Loucy (cell line): Measurements from ENCODE around the gene ANO8.

Experiments
- CTCF ChIP-seq: fragments of 200-600 bp; sonication (generic); conservative IDR thresholded peaks from 2 replicates; pipeline ENCODE4 v1.5.1; 2014; ENCODE audit warnings: mild to moderate bottlenecking, antibody characterized with exemption, low read length
- EZH2phosphoT487 ChIP-seq: fragments of 200-600 bp; IDR thresholded peaks from 2 replicates; pipeline ENCODE4 v1.6.1; 2018; ENCODE audit warnings: antibody characterized with exemption, mild to moderate bottlenecking, moderate library complexity, borderline replicate concordance

- TF ChIP-seq CTCF (no peak), EZH2phosphoT487 (no peak)
These were observed 17.3 kb upstream of the ANO8 start for GRCh38 chr19:17351815-17352435.
